ENCODE data around the gene FOXE3.
"Not testable (repeated sequence)": the region's sequence is repeated elsewhere in the genome, so short reads cannot be mapped to it uniquely, and the experiment has no call there.

The FOXE3 gene

GRCh38 chr1:47444562-47445465 lies 28.7 kb downstream of the FOXE3 start:
- DNase-seq (ENCODE audit: low read depth, low spot score) = no peak
- H3K27ac ChIP-seq = no peak overlapping the region

GRCh38 chr1:47445823-47446550 lies 29.9 kb downstream of the FOXE3 start:
- no peak for DNase-seq (ENCODE audit: low read depth, low spot score)

GRCh38 chr1:47448462-47449222 lies 32.6 kb downstream of the FOXE3 start:
- no peak for DNase-seq (ENCODE audit: low read depth, low spot score)
- H3K27ac ChIP-seq = no peak overlapping the region

More at GRCh38 chr1:47445823-47446550, 29.9 kb downstream of the FOXE3 start:
- no peak overlapping the region for H3K27ac ChIP-seq

GRCh38 chr1:47449822-47450552 lies 33.9 kb downstream of the FOXE3 start:
- no peak for DNase-seq (ENCODE audit: low read depth, low spot score)

GRCh38 chr1:47450606-47451005 lies 34.5 kb downstream of the FOXE3 start:
- DNase-seq (ENCODE audit: low read depth, low spot score) = no peak

More at GRCh38 chr1:47449822-47450552, 33.9 kb downstream of the FOXE3 start:
- no peak overlapping the region for H3K27ac ChIP-seq

GRCh38 chr1:47452426-47452825 lies 36.3 kb downstream of the FOXE3 start:
- H3K27ac ChIP-seq = no peak overlapping the region
- DNase-seq (ENCODE audit: low read depth, low spot score) = no peak

More at GRCh38 chr1:47450606-47451005, 34.5 kb downstream of the FOXE3 start:
- H3K27ac ChIP-seq = no peak overlapping the region

GRCh38 chr1:47453910-47454309 lies 37.8 kb downstream of the FOXE3 start:
- not testable (repeated sequence) for DNase-seq (ENCODE audit: low read depth, low spot score)

GRCh38 chr1:47456250-47456649 lies 40.2 kb downstream of the FOXE3 start:
- DNase-seq (ENCODE audit: low read depth, low spot score) = no peak
- H3K27ac ChIP-seq = no peak overlapping the region

More at GRCh38 chr1:47453910-47454309, 37.8 kb downstream of the FOXE3 start:
- H3K27ac ChIP-seq = not testable (repeated sequence)

- DNase-seq (ENCODE audit: low read depth, low spot score); H3K27ac ChIP-seq: not testable (repeated sequence)
These were observed 41.5 kb downstream of the FOXE3 start for GRCh38 chr1:47457547-47457946.

- no peak for DNase-seq (ENCODE audit: low read depth, low spot score)
- H3K27ac ChIP-seq = no peak overlapping the region
These were observed 43.2 kb downstream of the FOXE3 start for GRCh38 chr1:47459253-47459788.

- DNase-seq (ENCODE audit: low read depth, low spot score) = no peak
- H3K27ac ChIP-seq = no peak overlapping the region
These were observed 44.0 kb downstream of the FOXE3 start for GRCh38 chr1:47460040-47460439.

GRCh38 chr1:47460456-47460855 lies 44.4 kb downstream of the FOXE3 start:
- DNase-seq (ENCODE audit: low read depth, low spot score) = no peak

GRCh38 chr1:47465605-47466004 lies 49.5 kb downstream of the FOXE3 start:
- DNase-seq (ENCODE audit: low read depth, low spot score) = no peak
- no peak overlapping the region for H3K27ac ChIP-seq

More at GRCh38 chr1:47460456-47460855, 44.4 kb downstream of the FOXE3 start:
- H3K27ac ChIP-seq = no peak overlapping the region

Data from epithelial cell of prostate (primary cell).